GM10266 (cell line): ENCODE results near the gene NRXN2.

Experiments
- DNase-seq: peaks from one replicate; pipeline ENCODE4 v3.0.0; 2012; ENCODE audit errors: extremely low spot score
- TF ChIP-seq, protein P1 (sequence below): IDR thresholded peaks from 2 replicates; pipeline ENCODE4 v1.5.1; 2012; ENCODE audit warnings: mild to moderate bottlenecking, low read depth; ENCODE audit not compliant: control insufficient read depth, insufficient read depth; ENCODE audit errors: missing control alignments

Gene NRXN2

DNA sequence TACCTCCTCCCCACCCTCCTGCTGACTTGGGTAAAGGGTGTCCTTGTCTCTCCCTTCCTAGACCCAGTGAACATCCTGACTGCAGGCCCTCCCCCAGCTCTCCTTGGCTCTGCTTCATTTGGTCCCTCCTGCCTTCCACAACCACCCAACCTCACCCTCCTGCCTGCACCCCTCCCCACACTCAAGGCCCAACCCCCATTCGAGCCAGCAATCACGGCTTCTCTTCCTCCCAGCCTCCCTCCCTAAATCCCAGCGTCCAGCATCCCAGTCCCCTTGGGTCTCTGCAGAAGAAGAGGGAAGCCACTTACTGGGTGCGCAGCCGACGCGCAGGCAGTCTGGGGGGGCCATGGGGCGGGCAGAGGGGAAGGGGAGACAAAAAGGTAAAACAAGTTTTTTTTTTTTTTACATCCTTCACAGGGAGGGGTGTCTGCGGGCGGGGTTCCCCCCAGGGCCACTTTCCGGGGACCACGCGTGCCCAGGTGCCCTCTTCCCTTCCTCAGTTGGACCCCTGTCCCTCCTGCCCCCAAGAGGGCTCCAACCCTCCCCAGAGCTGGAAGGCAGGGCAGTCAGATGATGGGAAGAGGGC is 69.5 kb downstream of the NRXN2 start:
- DNase-seq, result no peak
- TF ChIP-seq, protein P1, sequence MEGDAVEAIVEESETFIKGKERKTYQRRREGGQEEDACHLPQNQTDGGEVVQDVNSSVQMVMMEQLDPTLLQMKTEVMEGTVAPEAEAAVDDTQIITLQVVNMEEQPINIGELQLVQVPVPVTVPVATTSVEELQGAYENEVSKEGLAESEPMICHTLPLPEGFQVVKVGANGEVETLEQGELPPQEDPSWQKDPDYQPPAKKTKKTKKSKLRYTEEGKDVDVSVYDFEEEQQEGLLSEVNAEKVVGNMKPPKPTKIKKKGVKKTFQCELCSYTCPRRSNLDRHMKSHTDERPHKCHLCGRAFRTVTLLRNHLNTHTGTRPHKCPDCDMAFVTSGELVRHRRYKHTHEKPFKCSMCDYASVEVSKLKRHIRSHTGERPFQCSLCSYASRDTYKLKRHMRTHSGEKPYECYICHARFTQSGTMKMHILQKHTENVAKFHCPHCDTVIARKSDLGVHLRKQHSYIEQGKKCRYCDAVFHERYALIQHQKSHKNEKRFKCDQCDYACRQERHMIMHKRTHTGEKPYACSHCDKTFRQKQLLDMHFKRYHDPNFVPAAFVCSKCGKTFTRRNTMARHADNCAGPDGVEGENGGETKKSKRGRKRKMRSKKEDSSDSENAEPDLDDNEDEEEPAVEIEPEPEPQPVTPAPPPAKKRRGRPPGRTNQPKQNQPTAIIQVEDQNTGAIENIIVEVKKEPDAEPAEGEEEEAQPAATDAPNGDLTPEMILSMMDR, result no peak

DNA sequence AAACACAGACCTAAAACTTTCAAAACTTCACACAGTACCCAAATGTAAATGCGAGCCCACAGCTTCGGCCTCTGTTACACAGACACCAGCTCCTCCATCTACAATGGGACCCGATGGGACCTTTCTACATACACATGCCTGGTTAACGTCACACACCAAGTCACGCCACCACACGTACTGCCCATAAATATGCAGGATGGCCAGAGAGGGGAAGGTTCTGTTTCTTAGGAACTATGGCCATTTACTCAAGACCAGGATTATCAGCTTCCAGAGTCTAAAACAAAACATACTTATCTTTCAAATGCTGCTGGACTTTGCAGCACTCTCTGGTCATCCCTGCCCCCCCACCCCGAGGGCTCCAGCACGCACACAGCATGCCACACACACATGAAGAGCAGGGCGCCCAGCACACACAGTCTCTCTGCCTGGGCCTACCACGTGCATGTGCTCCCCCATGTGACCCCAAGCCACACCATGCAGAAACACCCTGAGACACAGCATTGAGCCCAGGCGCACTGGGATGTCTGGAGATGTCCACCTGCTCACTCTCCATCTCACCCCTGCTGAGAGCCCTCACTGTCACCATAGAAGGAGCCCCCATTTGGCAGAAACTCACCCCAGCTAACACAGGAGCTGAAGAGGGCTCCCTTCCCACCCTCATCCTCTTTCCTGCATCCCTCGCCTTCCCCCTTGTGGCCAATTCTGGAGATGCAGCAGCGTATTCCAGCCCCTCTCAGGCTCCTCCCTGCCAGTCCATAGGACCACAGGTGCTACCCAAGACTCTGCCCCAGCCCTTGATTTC is 70.2 kb downstream of the NRXN2 start:
- DNase-seq, result peak; percentile 83
- TF ChIP-seq, protein P1, result peak; percentile 90

DNA sequence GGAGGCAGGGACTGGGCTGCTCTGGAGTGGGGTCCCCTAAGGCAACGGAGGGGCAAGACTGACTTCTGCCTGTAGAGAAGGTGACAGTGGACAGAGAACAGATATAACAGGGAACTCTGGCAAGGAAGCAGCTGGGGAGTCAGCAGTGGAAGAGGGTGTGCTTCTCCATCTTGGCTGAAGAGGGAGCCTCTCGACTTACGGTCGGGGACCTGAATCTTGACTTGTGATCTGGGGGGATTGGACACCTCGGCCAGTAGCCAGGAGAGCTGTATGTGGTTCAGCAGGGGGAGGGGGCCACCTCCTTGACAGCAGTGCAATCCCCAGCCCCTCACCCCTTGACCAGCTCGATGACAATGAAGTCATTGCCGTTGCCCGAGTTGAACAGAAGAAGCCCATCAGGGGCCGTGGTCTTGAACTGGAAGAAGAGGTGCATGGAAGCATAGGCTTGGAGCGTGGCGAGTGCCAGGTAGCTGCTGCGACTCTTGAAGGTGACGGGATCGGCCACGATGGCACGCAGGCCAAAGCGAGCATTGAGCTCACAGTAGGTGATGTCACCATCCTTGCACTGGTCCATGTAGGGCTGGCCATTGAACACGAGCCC is 72.0 kb downstream of the NRXN2 start:
- peak; percentile 64 for DNase-seq

DNA sequence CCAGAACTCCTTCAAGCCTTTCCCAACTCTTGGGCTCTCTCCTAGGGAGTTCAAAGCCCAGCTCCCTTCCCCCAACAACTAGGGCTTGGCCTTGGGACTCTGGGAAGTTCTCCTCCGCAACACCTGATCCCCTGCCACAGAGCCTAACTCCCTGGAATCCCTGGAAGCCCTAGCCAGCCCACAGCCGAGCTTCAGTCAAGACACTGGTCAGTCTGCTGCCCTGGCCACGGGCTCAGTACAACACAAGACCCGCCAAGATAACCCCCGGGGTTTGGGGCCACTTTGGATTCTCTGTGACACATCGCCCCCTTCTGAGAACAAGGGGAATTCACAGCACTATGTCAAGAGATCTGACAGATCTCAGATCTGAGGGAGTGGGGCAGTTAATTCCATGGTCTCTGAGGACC is 73.7 kb downstream of the NRXN2 start:
- TF ChIP-seq, protein P1, result peak; percentile 43
- no peak for DNase-seq

More for the DNA sequence above, 72.0 kb downstream of the NRXN2 start:
- TF ChIP-seq, protein P1, result peak; percentile 48

DNA sequence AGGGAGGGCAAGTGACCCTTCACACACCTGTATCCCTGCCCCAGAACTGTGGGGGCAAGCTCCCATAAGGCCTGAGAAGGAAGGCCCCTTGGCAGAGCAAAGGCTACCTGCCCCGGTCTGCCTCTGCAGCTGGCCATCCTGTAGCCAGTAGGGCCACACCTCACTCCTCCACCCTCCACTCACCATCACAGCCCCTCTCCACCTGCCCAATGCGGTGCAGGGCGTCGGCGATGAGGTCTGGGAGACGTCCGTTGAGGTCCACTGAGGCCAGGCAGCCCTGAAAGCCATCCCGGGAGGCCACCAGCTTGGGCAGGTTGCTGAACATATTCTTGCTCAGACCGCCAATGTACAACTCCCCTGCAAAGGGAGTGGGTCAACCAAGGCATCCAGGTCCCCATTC is 74.4 kb downstream of the NRXN2 start:
- TF ChIP-seq, protein P1, result no peak
- no peak for DNase-seq

DNA sequence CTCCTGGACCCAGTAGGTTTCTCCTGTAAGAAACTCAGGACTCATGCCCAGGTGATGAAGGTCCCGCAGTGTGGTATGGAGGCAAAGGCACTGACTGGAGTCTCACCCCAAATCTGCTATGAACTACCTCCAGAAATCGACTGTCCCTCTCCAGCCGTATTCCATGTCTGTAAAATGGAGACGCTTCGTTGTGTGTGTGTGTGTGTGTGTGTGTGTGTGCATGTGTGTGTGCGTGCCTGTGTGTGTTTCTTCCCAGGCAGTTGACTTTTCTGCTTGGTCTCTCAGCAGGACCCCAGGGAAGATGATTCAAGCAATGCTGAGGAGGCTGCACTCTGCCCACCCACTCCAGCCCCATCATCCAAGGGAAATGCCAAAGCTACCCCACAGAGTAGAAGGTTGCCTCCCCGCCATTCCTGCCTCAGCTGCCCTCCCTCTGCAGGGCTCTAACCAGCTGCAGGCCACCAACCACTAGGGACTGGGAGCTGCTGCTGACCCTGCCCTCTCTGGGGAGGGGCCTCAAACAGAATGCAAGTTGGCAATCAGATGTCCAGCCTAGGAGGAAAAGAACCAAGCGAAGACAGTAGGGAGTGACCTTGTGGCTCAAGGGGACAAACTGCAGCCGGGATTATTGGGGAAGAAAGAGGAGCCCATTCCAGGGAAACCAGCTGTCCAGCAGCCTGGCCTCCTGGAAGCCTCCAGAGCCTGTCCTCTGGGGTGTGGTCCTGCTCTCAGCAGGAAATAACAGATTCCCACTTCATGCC is 75.8 kb downstream of the NRXN2 start:
- DNase-seq, result no peak
- TF ChIP-seq, protein P1, result no peak
